ENCODE measurements around the gene ZNF576. TPM values are rescaled to one million over a fixed set of nuclear protein-coding genes. Genes with fewer than 3 reads are reported as not detected.

Gene ZNF576
- total and polyA plus RNA-seq, 9 of the 15 experiments (the other 6 are each of a cell fraction or from before 2014, with no cell fraction given): 6.8 to 18.2 (median 12.2) TPM

- TF ChIP-seq MITF (IDR thresholded peaks at IDR 0.05) (no peak), STAT5A (IDR thresholded peaks at IDR 0.05; ENCODE audit: borderline replicate concordance, low read length) (no peak), SREBF1 (IDR thresholded peaks at IDR 0.05; ENCODE audit: borderline replicate concordance, low read depth, low read length) (no peak), PRMT5 (CRISPR knock-in tag; IDR thresholded peaks at IDR 0.05) (no peak), ZNF282 (CRISPR knock-in tag; IDR thresholded peaks at IDR 0.05) (no peak), TCFL5 (CRISPR knock-in tag; conservative IDR thresholded peaks at IDR 0.05) (no peak), DLX4 (CRISPR knock-in tag; IDR thresholded peaks at IDR 0.05) (no peak), ELF2 (CRISPR knock-in tag; IDR thresholded peaks at IDR 0.05) (no peak), TSC22D4 (tag; IDR thresholded peaks at IDR 0.05) (no peak), MED1 (CRISPR knock-in tag; IDR thresholded peaks at IDR 0.05; ENCODE audit: borderline replicate concordance) (no peak), TEAD1 (CRISPR knock-in tag; IDR thresholded peaks at IDR 0.05) (no peak), XRCC5 (IDR thresholded peaks at IDR 0.05; ENCODE audit: low read depth, low read length) (no peak), PRPF4 (IDR thresholded peaks at IDR 0.05; ENCODE audit: insufficient read depth, low read depth, low read length, poor library complexity, severe bottlenecking) (no peak), EGR1 (conservative IDR thresholded peaks at IDR 0.05) (peak; percentile 77), RBFOX2 (IDR thresholded peaks at IDR 0.05; ENCODE audit: low read depth, low read length) (0 out of 2 replicates have a peak, but pooled peaks have one; percentile 37), SIN3B (IDR thresholded peaks at IDR 0.05; ENCODE audit: low read depth) (no peak), SMAD4 (CRISPR knock-in tag; conservative IDR thresholded peaks at IDR 0.05) (no peak), SMAD1 (IDR thresholded peaks at IDR 0.05; ENCODE audit: low read depth, low read length, partially characterized antibody) (no peak), RHOXF2B (CRISPR knock-in tag; conservative IDR thresholded peaks at IDR 0.05) (no peak), SIRT6 (IDR thresholded peaks at IDR 0.05; ENCODE audit: low read depth, low read length) (no peak), ETS2 (tag; IDR thresholded peaks at IDR 0.05; ENCODE audit: borderline replicate concordance, poor library complexity, severe bottlenecking) (no peak), NFRKB (IDR thresholded peaks at IDR 0.05; ENCODE audit: low read depth) (no peak), MYC (IDR thresholded peaks at IDR 0.05; ENCODE audit: low read depth, low read length) (peak; percentile 35), MYC (CRISPR knock-in tag; IDR thresholded peaks at IDR 0.05; ENCODE audit: borderline replicate concordance, low read depth) (no peak)
- TF ChIP-seq, protein P1, sequence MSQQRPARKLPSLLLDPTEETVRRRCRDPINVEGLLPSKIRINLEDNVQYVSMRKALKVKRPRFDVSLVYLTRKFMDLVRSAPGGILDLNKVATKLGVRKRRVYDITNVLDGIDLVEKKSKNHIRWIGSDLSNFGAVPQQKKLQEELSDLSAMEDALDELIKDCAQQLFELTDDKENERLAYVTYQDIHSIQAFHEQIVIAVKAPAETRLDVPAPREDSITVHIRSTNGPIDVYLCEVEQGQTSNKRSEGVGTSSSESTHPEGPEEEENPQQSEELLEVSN (IDR thresholded peaks at IDR 0.05; ENCODE audit: borderline replicate concordance in 1 of 2, extremely low read depth in 1 of 2, insufficient read depth in 1 of 2, insufficient read length in 1 of 2, low read depth in 1 of 2, low read length in 1 of 2, poor library complexity in 1 of 2, severe bottlenecking in 1 of 2): peak; percentile 28 to 75
These were observed 29.7 kb downstream of the ZNF576 start (continued) for GRCh38 chr19:43625918-43626579.
